Sigmoid colon (tissue), 7 donors: ENCODE results near the gene PDLIM4. TPM values are rescaled to one million over a fixed set of nuclear protein-coding genes. Genes with fewer than 3 reads are reported as not detected.

ENCODE experiments used
- DNase-seq: peaks from one replicate; pipeline ENCODE4 v3.0.0-alpha.2; 2019
- H3K27ac ChIP-seq, 4 donors: fragments of 200-600 bp; sonication (generic); one replicate each; pipeline ENCODE4 v1.5.1; 2016 to 2019; ENCODE audit warnings: mild to moderate bottlenecking in 1 of 4
- H3K27me3 ChIP-seq, 3 donors: fragments of 200-600 bp; sonication (generic); one replicate each; pipeline ENCODE4 v1.5.1; 2019; ENCODE audit warnings: mild to moderate bottlenecking in 1 of 3
- H3K36me3 ChIP-seq, 4 donors: fragments of 200-600 bp; sonication (generic); one replicate each; pipeline ENCODE4 v1.5.1; 2016 to 2019
- H3K4me1 ChIP-seq, 4 donors: fragments of 200-600 bp; sonication (generic); one replicate each; pipeline ENCODE4 v1.5.1; 2017 to 2019
- H3K4me3 ChIP-seq, 4 donors: fragments of 200-600 bp; sonication (generic); one replicate each; pipeline ENCODE4 v1.5.1; 2017 to 2019; ENCODE audit warnings: mild to moderate bottlenecking in 2 of 4, moderate library complexity in 1 of 4
- H3K9me3 ChIP-seq, 4 donors: fragments of 200-600 bp in 3 of 4; sonication (generic) in 3 of 4; one replicate each; pipeline versions ENCODE4 v1.5.1 to v1.6.1; 2013 to 2019
- POLR2AphosphoS5 ChIP-seq, 4 donors: sonication (generic); formaldehyde crosslinking; IDR thresholded peaks; one replicate each; pipeline ENCODE4 v1.6.1; 2017; ENCODE audit warnings: antibody characterized with exemption in 4 of 4
- WGBS, 2 donors: extraction: QIAGEN DNeasy Blood & Tissue Kit; methylation state at CpG; one replicate each; pipeline ENCODE4 v1.1.7; 2013; 5-methylcytosine and 5-hydroxymethylcytosine counted together
- intact Hi-C: fragments of 100-400 bp; cut with DNase I; formaldehyde crosslinking; loops from one replicate; pipeline ENCODE4 v1.15.1; 2023
- polyA plus RNA-seq, 3 donors: library from polyadenylated mRNA; stranded (reverse); fragments of 200-250 nt; gene quantifications; one replicate each; pipeline ENCODE4 v1.2.3, GENCODE V29; 2013
- total RNA-seq, 4 donors: library from RNA; depleted of rRNA; stranded (reverse); fragments of >200 nt; gene quantifications; one replicate each; pipeline ENCODE4 v1.1.0, GENCODE V29; 2016
- donor health status: healthy with polysubstance abuse.
- donor health status: Bipolar disorder and iron deficiency.
- donor health status: healthy.

Gene PDLIM4
- total and polyA plus RNA-seq, 7 donors, result 2.1 to 133 (median 38.2) TPM

DNA sequence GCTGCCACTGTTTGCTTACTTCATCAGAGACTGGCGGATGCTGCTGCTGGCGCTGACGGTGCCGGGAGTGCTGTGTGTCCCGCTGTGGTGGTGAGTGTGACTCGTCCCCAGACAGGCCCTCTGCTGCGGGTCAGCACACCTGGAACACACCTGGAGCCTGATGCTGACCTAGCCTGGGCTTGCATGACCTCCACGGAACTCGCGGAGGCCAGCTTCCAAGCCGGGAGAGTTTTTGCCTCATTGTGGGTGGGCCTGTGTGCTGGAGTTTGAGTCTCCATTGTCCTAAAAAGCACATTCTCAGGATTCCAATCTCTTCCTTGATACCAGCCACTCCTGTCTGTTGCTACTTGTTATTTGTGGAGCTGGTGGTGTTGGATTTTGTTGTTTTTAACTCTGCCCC lies 64.8 kb downstream of the PDLIM4 start:
- no peak for DNase-seq
- H3K4me3 ChIP-seq, result no peak overlapping the region
- H3K27me3 ChIP-seq, result no peaks in the 10 kb centered on the region
- peaks cover 0 to under 1% (median 0%) of the 10 kb centered on the region in 4 donors for H3K36me3 ChIP-seq
- intact Hi-C loops, result no loop called here
- TF ChIP-seq POLR2AphosphoS5 (IDR thresholded peaks at IDR 0.05), result no peak
- H3K4me1 ChIP-seq, result no peaks in the 10 kb centered on the region
- H3K27ac ChIP-seq, result no peak overlapping the region
- no peaks in the 10 kb centered on the region for H3K9me3 ChIP-seq
- WGBS, 2 donors, result 85 to 91% methylated on average over 11 of the region's 11 CpGs

Other genes with a start within 250 kb of the PDLIM4 start
- gene ACSL6, start 246.0 kb upstream of the PDLIM4 start, total RNA-seq, result 1 to 10 TPM in 2 of 4 donors, under 1 TPM in 2; 0.16 to 2.2 (median 1.2) TPM
- gene ACSL6, start 246.0 kb upstream of the PDLIM4 start, polyA plus RNA-seq, result 1 to 10 TPM in 1 of 3 donors, not detected in 2; 5.5 TPM
- not detected for gene IL3, start 197.0 kb upstream of the PDLIM4 start, total RNA-seq
- not detected for gene IL3, start 197.0 kb upstream of the PDLIM4 start, polyA plus RNA-seq
- gene CSF2, start 183.9 kb upstream of the PDLIM4 start, total RNA-seq, result not detected
- gene CSF2, start 183.9 kb upstream of the PDLIM4 start, polyA plus RNA-seq, result 1 to 10 TPM in 1 of 3 donors, not detected in 2; 1.1 TPM
- 10 to 100 TPM; 23.9 to 35.2 (median 28.9) TPM for gene P4HA2, start 29.8 kb upstream of the PDLIM4 start, total RNA-seq
- 10 to 100 TPM in 2 of 3 donors, 1 to 10 TPM in 1; 4.2 to 24.8 (median 12.5) TPM for gene P4HA2, start 29.8 kb upstream of the PDLIM4 start, polyA plus RNA-seq
- 1 to 10 TPM in 2 of 4 donors, under 1 TPM in 2; 0.49 to 3.4 (median 0.95) TPM for gene SLC22A4, start 36.7 kb downstream of the PDLIM4 start, total RNA-seq
- gene SLC22A4, start 36.7 kb downstream of the PDLIM4 start, polyA plus RNA-seq, result 1 to 10 TPM in 1 of 3 donors, under 1 TPM in 2; 0.58 to 1.2 (median 0.69) TPM
- gene SLC22A5, start 112.0 kb downstream of the PDLIM4 start, total RNA-seq, result 1 to 10 TPM; 3.6 to 9.9 (median 6.3) TPM
- gene SLC22A5, start 112.0 kb downstream of the PDLIM4 start, polyA plus RNA-seq, result 10 to 100 TPM in 1 of 3 donors, 1 to 10 TPM in 2; 6.0 to 11.9 (median 9.0) TPM
- gene IRF1, start 233.1 kb downstream of the PDLIM4 start, total RNA-seq, result 100 to 1,000 TPM in 1 of 4 donors, 10 to 100 TPM in 3; 15.3 to 124 (median 22.7) TPM
- 100 to 1,000 TPM in 1 of 3 donors, 10 to 100 TPM in 2; 37.2 to 169 (median 70.5) TPM for gene IRF1, start 233.1 kb downstream of the PDLIM4 start, polyA plus RNA-seq